Osteoblast (primary cell): Measurements from ENCODE around the gene KLF6. TPM values are rescaled to one million over a fixed set of nuclear protein-coding genes. Genes with fewer than 3 reads are reported as not detected.

Experiments used
- DNase-seq: peaks from one replicate; pipeline ENCODE4 v3.0.0; 2011; ENCODE audit warnings: low spot score, mixed read lengths; ENCODE audit not compliant: insufficient read length; ENCODE audit errors: missing footprints
- H2AFZ ChIP-seq: 2 replicates; pipeline ENCODE4 v1.6.0; 2011; ENCODE audit warnings: mild to moderate bottlenecking, low read length
- H3K27ac ChIP-seq: 2 replicates; pipeline ENCODE4 v1.5.1; 2011; ENCODE audit warnings: mild to moderate bottlenecking, low read depth, low read length, moderate library complexity
- H3K27me3 ChIP-seq: 2 replicates; pipeline ENCODE4 v1.6.0; 2012; ENCODE audit warnings: mild to moderate bottlenecking, control low read depth, inconsistent platforms, low read length, moderate library complexity; ENCODE audit not compliant: insufficient read depth
- H3K36me3 ChIP-seq: 2 replicates; pipeline ENCODE4 v1.5.1; 2011; ENCODE audit warnings: mild to moderate bottlenecking, low read length, control low read depth, moderate library complexity; ENCODE audit not compliant: insufficient read depth
- H3K4me1 ChIP-seq: 2 replicates; pipeline ENCODE4 v1.5.1; 2011; ENCODE audit warnings: mild to moderate bottlenecking, low read length, control low read depth, moderate library complexity; ENCODE audit not compliant: insufficient read depth
- H3K4me2 ChIP-seq: 2 replicates; pipeline ENCODE4 v1.6.0; 2011; ENCODE audit warnings: mild to moderate bottlenecking, low read length; ENCODE audit not compliant: insufficient read depth
- H3K4me3 ChIP-seq: fragments of 200-600 bp; sonication (generic); 3 replicates; pipeline ENCODE4 v1.5.1; 2012; ENCODE audit warnings: mild to moderate bottlenecking, low read length, inconsistent platforms; ENCODE audit not compliant: insufficient read depth
- H3K79me2 ChIP-seq: 2 replicates; pipeline ENCODE4 v1.6.0; 2012; ENCODE audit warnings: mild to moderate bottlenecking, low read length, control low read depth, inconsistent platforms; ENCODE audit not compliant: insufficient read depth
- H3K9me3 ChIP-seq: 2 replicates; pipeline ENCODE4 v1.5.1; 2011; ENCODE audit warnings: low read depth, low read length, control low read depth
- H4K20me1 ChIP-seq: 2 replicates; pipeline ENCODE4 v1.6.0; 2012; ENCODE audit warnings: mild to moderate bottlenecking, low read length, control low read depth; ENCODE audit not compliant: insufficient read depth
- CTCF ChIP-seq: IDR thresholded peaks from 2 replicates; pipeline ENCODE4 v1.5.1; 2011; ENCODE audit warnings: mild to moderate bottlenecking, low read depth, low read length, moderate library complexity; ENCODE audit errors: extremely low read depth
- total RNA-seq: library from RNA; depleted of rRNA; stranded (reverse); fragments of >200 nt; gene quantifications from 2 replicates; pipeline ENCODE4 v1.2.3, GENCODE V29; 2012

KLF6 gene
- total RNA-seq, 1 donor = 52.1 TPM

DNA sequence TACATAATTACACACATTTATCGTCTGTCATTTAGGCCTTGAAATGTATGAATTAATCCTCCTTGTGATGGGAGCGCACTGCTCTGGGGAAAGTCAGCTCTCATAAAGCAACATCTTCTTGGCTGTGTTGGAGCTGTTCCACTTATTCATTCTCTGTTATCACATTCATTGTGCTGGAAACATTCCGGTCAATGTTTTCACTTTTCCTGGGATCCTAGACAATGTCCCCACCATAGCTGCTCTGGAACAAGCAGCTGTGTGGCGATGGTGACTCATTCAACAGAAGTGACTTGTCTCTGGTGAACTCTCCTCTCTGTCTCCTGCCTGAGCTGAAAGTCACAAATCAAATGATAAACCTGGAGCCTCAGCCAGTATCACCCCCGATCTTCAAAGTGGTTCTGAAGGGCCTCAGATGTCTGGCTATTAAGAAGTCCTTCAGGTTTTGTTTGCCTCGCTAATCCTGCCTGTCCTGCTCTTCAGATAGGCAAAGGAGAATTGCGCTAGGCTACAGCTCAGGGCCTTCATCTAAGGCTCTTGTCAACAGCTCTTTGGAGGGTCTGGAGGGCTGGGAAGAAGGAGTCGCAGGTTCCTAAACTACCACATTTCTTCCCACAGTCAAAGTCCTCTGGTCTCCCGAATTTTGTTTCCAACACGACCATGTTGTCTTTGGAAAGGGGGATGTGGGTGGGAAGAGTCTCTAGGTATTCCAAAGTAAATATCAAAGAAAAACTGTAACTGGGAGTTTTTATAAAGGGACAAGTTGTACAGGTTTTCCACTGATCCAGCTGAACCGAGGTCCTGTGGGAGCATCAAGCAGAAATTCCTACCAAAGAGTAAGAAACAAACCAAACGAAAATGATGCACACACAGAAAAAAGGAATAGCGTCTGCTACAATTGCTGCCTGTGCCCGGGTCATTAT, 29.3 kb downstream of the KLF6 start:
- Histone ChIP-seq H3K27me3 (no peaks in the 10 kb centered on the region), H4K20me1 (no peaks in the 10 kb centered on the region), H3K4me3 (no peak overlapping the region), H3K27ac (peak overlapping the region; percentile 61), H3K79me2 (no peaks in the 10 kb centered on the region), H3K9me3 (no peaks in the 10 kb centered on the region), H3K4me1 (peaks cover 15% of the 10 kb centered on the region), H2AFZ (no peak overlapping the region), H3K36me3 (no peaks in the 10 kb centered on the region), H3K4me2 (peak overlapping the region; percentile 11)
- peak; percentile 68 for DNase-seq
- no peak for TF ChIP-seq CTCF

DNA sequence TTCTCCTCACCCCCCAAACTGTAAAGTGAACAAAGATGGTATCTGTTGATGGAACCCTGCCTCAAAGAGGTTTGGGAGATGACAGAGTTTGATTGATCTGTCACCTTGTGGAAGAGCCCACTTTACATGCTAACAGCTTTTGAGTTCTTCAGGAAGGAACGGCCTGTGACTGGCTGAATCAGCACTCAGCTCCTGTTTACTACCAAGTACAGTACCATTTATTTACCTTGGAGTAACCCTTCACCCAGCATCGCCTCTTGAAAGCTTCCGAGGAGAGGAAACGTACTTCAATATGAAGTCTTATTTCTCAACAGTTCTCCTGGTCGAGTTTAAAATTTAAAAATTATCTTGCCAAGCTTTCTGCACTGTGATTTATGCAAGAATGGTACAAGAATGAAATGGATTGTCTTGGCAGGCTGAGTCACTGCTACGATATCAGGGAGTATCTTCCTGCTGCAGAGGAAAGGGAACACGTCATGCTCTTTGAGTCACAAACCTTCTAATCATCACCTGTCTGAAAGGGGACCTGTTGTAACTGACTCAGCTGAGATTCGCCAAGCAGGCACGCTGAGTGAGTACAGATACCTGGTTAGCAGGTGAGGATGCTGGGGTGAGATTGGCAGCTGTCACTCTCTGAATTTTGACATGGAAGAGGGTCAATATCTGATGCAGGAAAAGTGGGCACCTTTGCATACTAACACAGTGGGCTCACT, 30.1 kb downstream of the KLF6 start:
- Histone ChIP-seq H3K4me2 (peak overlapping the region; percentile 26), H3K79me2 (no peaks in the 10 kb centered on the region), H3K36me3 (no peaks in the 10 kb centered on the region), H4K20me1 (no peaks in the 10 kb centered on the region), H3K4me1 (peaks cover 16% of the 10 kb centered on the region), H3K27ac (peak overlapping the region; percentile 61), H3K9me3 (no peaks in the 10 kb centered on the region), H2AFZ (no peak overlapping the region), H3K27me3 (no peaks in the 10 kb centered on the region), H3K4me3 (no peak overlapping the region)
- DNase-seq = peak; percentile 88
- TF ChIP-seq CTCF = no peak

GRCh38 chr10:3750854-3751253, 34.2 kb downstream of the KLF6 start:
- Histone ChIP-seq H2AFZ (no peak overlapping the region), H3K36me3 (no peaks in the 10 kb centered on the region), H4K20me1 (no peaks in the 10 kb centered on the region), H3K27ac (no peak overlapping the region), H3K4me1 (peaks cover 22% of the 10 kb centered on the region), H3K4me3 (no peak overlapping the region), H3K4me2 (no peak overlapping the region), H3K79me2 (no peaks in the 10 kb centered on the region), H3K27me3 (no peaks in the 10 kb centered on the region), H3K9me3 (no peaks in the 10 kb centered on the region)
- no peak for DNase-seq
- TF ChIP-seq CTCF = no peak
